MCF 10A (cell line): ENCODE measurements around the gene CCDC88C. TPM values are rescaled to one million over a fixed set of nuclear protein-coding genes. Genes with fewer than 3 reads are reported as not detected.

Experiments
- BruUV-seq: library from RNA; stranded (reverse); fragments of 400-500 nt; replicated peaks from 2 replicates; lab custom pipeline; 2021; lab: Mats Ljungman, UMichigan
- CTCF ChIA-PET: fragments of 300-600 bp; sonication (Branson Sonifier 250); formaldehyde crosslinking; extraction: SDS; loops from one replicate; lab custom pipeline; 2021; ENCODE audit warnings: antibody characterized with exemption, inconsistent platforms; lab: Yijun Ruan, JAX
- POLR2A ChIA-PET: fragments of 300-600, 350-650 bp; sonication (Branson Sonifier 250); formaldehyde crosslinking; extraction: SDS; loops from one replicate; lab custom pipeline; 2020; ENCODE audit warnings: antibody characterized with exemption, inconsistent platforms; lab: Yijun Ruan, JAX
- DNase-seq: peaks from one replicate; pipeline ENCODE4 v3.0.0-alpha.2; 2018; ENCODE audit not compliant: unreplicated experiment
- H3K27ac Mint-ChIP-seq: one replicate; pipeline ENCODE4 v1.8.0; 2022; ENCODE audit warnings: mild to moderate bottlenecking, low read depth, mixed read lengths; ENCODE audit not compliant: unreplicated experiment
- H3K27me3 Mint-ChIP-seq: one replicate; pipeline ENCODE4 v1.8.0; 2022; ENCODE audit warnings: mixed read lengths; ENCODE audit not compliant: insufficient read depth, unreplicated experiment
- H3K36me3 Mint-ChIP-seq: one replicate; pipeline ENCODE4 v1.8.0; 2022; ENCODE audit warnings: mild to moderate bottlenecking, moderate library complexity, mixed read lengths; ENCODE audit not compliant: insufficient read depth, unreplicated experiment
- H3K4me1 Mint-ChIP-seq: one replicate; pipeline ENCODE4 v1.8.0; 2022; ENCODE audit warnings: mixed read lengths; ENCODE audit not compliant: insufficient read depth, unreplicated experiment
- H3K4me3 Mint-ChIP-seq: one replicate; pipeline ENCODE4 v1.8.0; 2022; ENCODE audit warnings: mild to moderate bottlenecking, moderate library complexity, mixed read lengths; ENCODE audit not compliant: unreplicated experiment
- H3K9me3 Mint-ChIP-seq: one replicate; pipeline ENCODE4 v1.8.0; 2022; ENCODE audit warnings: mixed read lengths; ENCODE audit not compliant: unreplicated experiment
- intact Hi-C: fragments of 100-400 bp; cut with micrococcal nuclease; formaldehyde crosslinking; loops from 2 replicates; pipeline ENCODE4 v1.14.1; 2022
- total RNA-seq: library from RNA; stranded (reverse); gene quantifications from 2 replicates; pipeline ENCODE4 v1.2.3, GENCODE V29; 2022
- TF ChIP-seq, protein P1 (sequence below): fragments of 200-600 bp; IDR thresholded peaks from one replicate; pipeline ENCODE4 v1.8.0; 2022; ENCODE audit warnings: antibody characterized with exemption, mild to moderate bottlenecking; ENCODE audit not compliant: unreplicated experiment

Gene CCDC88C
- total RNA-seq, 1 experiment from 2014 or later: 19.7 TPM

DNA sequence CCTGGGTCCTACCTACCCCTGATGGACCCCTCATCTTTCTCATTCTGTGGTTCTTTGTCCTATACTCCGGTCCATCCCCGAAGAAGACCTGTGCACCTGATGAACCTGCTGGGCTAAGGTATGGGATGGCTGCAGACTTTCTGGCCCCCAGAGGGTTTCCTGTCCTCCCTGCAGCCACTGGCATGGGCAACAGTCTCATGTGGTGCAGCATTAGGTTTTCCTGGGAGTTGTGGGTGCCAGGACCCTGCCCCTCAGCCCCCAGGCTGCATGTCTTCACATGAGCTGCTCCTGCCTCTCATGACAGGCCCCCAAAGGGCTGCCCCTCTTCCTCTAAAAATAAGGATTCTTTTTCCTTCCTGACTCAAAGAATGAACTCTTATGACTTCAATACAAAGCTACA is 100.9 kb downstream of the CCDC88C start:
- Mint-ChIP-seq H3K9me3 (no peaks in the 10 kb centered on the region), H3K36me3 (peaks cover 12% of the 10 kb centered on the region), H3K4me1 (peaks cover 18% of the 10 kb centered on the region), H3K27me3 (no peaks in the 10 kb centered on the region), H3K4me3 (no peak overlapping the region), H3K27ac (no peak overlapping the region)
- TF ChIP-seq, protein P1, sequence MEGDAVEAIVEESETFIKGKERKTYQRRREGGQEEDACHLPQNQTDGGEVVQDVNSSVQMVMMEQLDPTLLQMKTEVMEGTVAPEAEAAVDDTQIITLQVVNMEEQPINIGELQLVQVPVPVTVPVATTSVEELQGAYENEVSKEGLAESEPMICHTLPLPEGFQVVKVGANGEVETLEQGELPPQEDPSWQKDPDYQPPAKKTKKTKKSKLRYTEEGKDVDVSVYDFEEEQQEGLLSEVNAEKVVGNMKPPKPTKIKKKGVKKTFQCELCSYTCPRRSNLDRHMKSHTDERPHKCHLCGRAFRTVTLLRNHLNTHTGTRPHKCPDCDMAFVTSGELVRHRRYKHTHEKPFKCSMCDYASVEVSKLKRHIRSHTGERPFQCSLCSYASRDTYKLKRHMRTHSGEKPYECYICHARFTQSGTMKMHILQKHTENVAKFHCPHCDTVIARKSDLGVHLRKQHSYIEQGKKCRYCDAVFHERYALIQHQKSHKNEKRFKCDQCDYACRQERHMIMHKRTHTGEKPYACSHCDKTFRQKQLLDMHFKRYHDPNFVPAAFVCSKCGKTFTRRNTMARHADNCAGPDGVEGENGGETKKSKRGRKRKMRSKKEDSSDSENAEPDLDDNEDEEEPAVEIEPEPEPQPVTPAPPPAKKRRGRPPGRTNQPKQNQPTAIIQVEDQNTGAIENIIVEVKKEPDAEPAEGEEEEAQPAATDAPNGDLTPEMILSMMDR: no peak
- CTCF ChIA-PET: interaction anchor here (0.6 to 15.9 kb wide), 8 partner anchors 11 to 1459 kb away, joined by 3 to 276 read pairs (median 4); partner anchors contain the start of gene CCDC88C
- intact Hi-C loops: no loop called here
- POLR2A ChIA-PET: interaction anchor here (1.2 kb wide), 1 partner anchor 99 kb away, joined by 4 read pairs; no protein-coding TSS in a partner anchor
- no TSS peak for BruUV-seq
- no peak for DNase-seq

DNA sequence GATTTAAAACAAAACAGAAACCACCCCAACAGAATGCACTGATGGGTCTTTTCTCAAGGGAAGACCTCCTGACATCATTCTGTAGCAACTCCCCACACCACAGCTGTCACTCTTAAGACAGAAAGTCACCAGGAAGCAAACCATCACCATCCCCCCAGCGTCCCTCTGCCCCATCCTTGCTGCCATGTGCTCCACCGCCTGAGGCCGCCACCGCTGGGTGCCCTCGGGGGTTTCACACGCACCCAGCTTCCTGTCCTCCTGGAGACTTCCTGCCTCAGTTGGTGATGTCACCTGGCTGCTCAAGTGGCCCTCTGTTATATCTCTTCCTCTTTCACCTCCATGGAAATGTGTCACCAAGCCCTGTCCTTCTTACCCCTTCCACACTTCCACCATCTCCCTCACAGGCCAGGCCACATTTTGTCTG is 101.8 kb downstream of the CCDC88C start:
- H3K36me3 Mint-ChIP-seq: peaks cover 6% of the 10 kb centered on the region

DNA sequence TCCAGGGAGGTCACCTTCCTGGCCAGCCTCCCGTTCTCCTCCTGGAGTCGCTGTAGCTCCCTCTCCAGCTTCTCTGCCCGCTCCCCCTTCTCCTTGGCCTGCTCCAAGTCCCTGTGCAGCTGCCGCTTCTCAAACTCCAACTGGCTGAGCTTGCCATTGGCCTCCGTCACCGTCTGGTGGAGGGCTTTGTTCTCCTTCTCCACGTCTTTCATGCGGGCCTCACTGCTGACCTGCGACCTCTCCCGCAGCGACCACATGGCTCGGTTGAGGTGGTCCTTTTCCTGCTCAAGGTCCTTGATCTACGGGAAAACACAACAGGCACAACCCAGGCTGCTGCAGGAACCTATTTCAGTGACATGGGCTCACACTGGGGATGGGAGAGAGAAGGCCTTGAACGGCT is 103.8 kb downstream of the CCDC88C start:
- Mint-ChIP-seq H3K4me3 (no peak overlapping the region), H3K4me1 (peaks cover 18% of the 10 kb centered on the region), H3K36me3 (peaks cover 6% of the 10 kb centered on the region), H3K27me3 (no peaks in the 10 kb centered on the region), H3K9me3 (no peaks in the 10 kb centered on the region), H3K27ac (peak overlapping the region; percentile 61)
- intact Hi-C loops: no loop called here
- DNase-seq: no peak
- TF ChIP-seq, protein P1: no peak
- no TSS peak for BruUV-seq
- POLR2A ChIA-PET: no interaction called here
- CTCF ChIA-PET: interaction anchor here (0.5 to 3.5 kb wide), 3 partner anchors 15 to 27 kb away, joined by 3 to 8 read pairs (median 3); no protein-coding TSS in a partner anchor

More for the DNA sequence above, 101.8 kb downstream of the CCDC88C start:
- H3K4me1 Mint-ChIP-seq: peaks cover 18% of the 10 kb centered on the region
- H3K27me3 Mint-ChIP-seq: no peaks in the 10 kb centered on the region
- POLR2A ChIA-PET: no interaction called here
- H3K9me3 Mint-ChIP-seq: no peaks in the 10 kb centered on the region
- H3K4me3 Mint-ChIP-seq: no peak overlapping the region
- CTCF ChIA-PET: interaction anchor here (3.5 to 15.9 kb wide), 2 partner anchors 29 to 102 kb away, joined by 8 to 276 read pairs; partner anchors contain the start of gene CCDC88C
- no TSS peak for BruUV-seq
- DNase-seq: no peak
- H3K27ac Mint-ChIP-seq: no peak overlapping the region
- intact Hi-C loops: no loop called here
- TF ChIP-seq, protein P1: no peak

DNA sequence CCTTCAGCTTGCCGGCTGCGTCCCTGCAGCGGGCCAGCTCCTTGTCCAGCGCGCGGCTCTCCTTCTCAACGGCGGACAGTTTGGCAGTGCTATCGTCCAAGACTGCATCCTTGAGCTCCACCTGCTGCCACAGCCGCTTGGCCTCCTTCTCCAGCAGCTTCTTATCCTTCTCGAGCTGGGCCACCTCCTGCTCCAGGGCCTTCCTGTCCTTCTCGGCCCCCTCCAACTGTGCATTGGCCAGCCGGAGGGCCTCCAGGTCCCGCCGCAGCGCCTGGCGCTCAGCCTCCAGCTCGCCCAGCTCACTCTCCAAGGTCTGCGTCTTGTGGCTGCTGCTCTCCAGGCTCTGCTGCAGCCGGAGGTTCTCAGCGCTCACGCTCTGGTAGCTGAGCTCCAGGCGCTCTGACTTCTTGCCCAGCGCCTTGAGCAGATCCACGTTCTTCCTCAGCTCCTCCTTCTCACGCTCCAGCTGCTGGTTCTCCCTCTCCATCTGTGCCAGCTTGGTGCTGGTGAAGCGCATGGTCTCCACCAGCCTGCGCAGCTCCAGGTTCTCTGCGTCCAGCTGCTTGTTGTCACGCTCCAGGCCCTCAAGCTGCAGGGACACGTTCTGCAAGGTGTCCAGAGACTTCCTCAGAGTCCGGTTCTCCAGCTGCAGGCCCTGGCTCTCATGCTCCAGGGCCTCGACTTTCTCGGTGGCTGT is 104.3 kb downstream of the CCDC88C start:
- TF ChIP-seq, protein P1: no peak
- Mint-ChIP-seq H3K27ac (peak overlapping the region; percentile 61), H3K9me3 (no peaks in the 10 kb centered on the region), H3K4me1 (peaks cover 18% of the 10 kb centered on the region), H3K4me3 (no peak overlapping the region), H3K27me3 (no peaks in the 10 kb centered on the region), H3K36me3 (peaks cover 6% of the 10 kb centered on the region)
- no peak for DNase-seq
- no TSS peak for BruUV-seq
- ChIA-PET CTCF (interaction anchor here (0.5 to 3.5 kb wide), 4 partner anchors 10 to 56 kb away, joined by 3 to 8 read pairs (median 6); no protein-coding TSS in a partner anchor), POLR2A (no interaction called here)
- intact Hi-C loops: no loop called here
